ENCODE data around the gene CENPF.

DNA sequence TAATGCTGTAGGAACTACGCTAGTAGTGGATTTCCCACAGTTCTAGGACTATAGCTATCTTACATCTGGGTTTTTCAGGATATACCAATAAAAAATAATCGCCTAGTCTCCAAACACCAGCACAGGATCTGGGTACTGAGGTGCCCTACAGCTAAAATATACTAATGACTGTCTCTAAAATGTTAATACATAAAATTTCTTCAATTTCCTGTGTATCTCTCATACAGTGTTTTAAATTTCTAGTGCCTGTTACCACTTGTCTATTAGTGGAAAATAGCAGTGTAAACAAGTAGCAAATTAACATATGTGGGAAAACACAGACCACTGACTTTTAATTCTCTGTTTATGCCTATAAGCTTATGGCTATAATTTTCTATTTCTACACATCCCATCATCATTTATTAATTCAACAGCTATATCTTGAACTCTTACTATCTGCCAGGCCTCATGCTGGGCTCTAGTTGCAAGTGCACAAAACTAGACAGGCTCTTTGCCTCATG lies 35.5 kb upstream of the CENPF start:
- TF ChIP-seq, protein P1, sequence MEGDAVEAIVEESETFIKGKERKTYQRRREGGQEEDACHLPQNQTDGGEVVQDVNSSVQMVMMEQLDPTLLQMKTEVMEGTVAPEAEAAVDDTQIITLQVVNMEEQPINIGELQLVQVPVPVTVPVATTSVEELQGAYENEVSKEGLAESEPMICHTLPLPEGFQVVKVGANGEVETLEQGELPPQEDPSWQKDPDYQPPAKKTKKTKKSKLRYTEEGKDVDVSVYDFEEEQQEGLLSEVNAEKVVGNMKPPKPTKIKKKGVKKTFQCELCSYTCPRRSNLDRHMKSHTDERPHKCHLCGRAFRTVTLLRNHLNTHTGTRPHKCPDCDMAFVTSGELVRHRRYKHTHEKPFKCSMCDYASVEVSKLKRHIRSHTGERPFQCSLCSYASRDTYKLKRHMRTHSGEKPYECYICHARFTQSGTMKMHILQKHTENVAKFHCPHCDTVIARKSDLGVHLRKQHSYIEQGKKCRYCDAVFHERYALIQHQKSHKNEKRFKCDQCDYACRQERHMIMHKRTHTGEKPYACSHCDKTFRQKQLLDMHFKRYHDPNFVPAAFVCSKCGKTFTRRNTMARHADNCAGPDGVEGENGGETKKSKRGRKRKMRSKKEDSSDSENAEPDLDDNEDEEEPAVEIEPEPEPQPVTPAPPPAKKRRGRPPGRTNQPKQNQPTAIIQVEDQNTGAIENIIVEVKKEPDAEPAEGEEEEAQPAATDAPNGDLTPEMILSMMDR (IDR thresholded peaks at IDR 0.05): no peak
- TF ChIP-seq POLR2A (IDR thresholded peaks at IDR 0.05): no peak
